GM20431 (cell line): ENCODE measurements around the gene ARHGAP12.
"Not testable (repeated sequence)": the region's sequence is repeated elsewhere in the genome, so short reads cannot be mapped to it uniquely, and the experiment has no call there.

Experiments used
- in situ Hi-C: fragments of 300-500 bp; cut with MseI, MboI; formaldehyde crosslinking; loops from one replicate; pipeline ENCODE4 v1.15.0; 2020; ENCODE audit warnings: low sequenced_read_pairs; ENCODE audit not compliant: unreplicated experiment

The ARHGAP12 gene

GRCh38 chr10:31927884-31928548 lies 615 bp downstream of the ARHGAP12 start:
- in situ Hi-C loops: no loop called here

- in situ Hi-C loops: no loop called here
Observed at GRCh38 chr10:31927565-31927883, 1.1 kb downstream of the ARHGAP12 start.

- in situ Hi-C loops: no loop called here
Observed at GRCh38 chr10:31926765-31927564, 1.7 kb downstream of the ARHGAP12 start.

GRCh38 chr10:31926160-31926559 lies 2.5 kb downstream of the ARHGAP12 start:
- in situ Hi-C loops: no loop called here

GRCh38 chr10:31924833-31925232 lies 3.8 kb downstream of the ARHGAP12 start:
- in situ Hi-C loops: no loop called here

- in situ Hi-C loops: no loop called here
Observed at GRCh38 chr10:31923389-31923788, 5.2 kb downstream of the ARHGAP12 start.

GRCh38 chr10:31921031-31921430 lies 7.6 kb downstream of the ARHGAP12 start:
- in situ Hi-C loops: no loop called here

GRCh38 chr10:31920538-31920937 lies 8.1 kb downstream of the ARHGAP12 start:
- in situ Hi-C loops: no loop called here

- in situ Hi-C loops: no loop called here
Observed at GRCh38 chr10:31918671-31919409, 9.8 kb downstream of the ARHGAP12 start.

GRCh38 chr10:31914370-31914769 lies 14.3 kb downstream of the ARHGAP12 start:
- in situ Hi-C loops: no loop called here

- in situ Hi-C loops: no loop called here
Observed at GRCh38 chr10:31912898-31913850, 15.5 kb downstream of the ARHGAP12 start.

GRCh38 chr10:31912289-31912688 lies 16.3 kb downstream of the ARHGAP12 start:
- in situ Hi-C loops: no loop called here

GRCh38 chr10:31910016-31910415 lies 18.6 kb downstream of the ARHGAP12 start:
- in situ Hi-C loops: no loop called here

- in situ Hi-C loops: no loop called here
Observed at GRCh38 chr10:31908157-31908556, 20.5 kb downstream of the ARHGAP12 start.

GRCh38 chr10:31906039-31906438 lies 22.6 kb downstream of the ARHGAP12 start:
- in situ Hi-C loops: no loop called here

GRCh38 chr10:31905586-31905985 lies 23.0 kb downstream of the ARHGAP12 start:
- in situ Hi-C loops: no loop called here

GRCh38 chr10:31902625-31903024 lies 26.0 kb downstream of the ARHGAP12 start:
- in situ Hi-C loops: no loop called here

GRCh38 chr10:31897506-31897905 lies 31.1 kb downstream of the ARHGAP12 start:
- in situ Hi-C loops: no loop called here

- in situ Hi-C loops: no loop called here
Observed at GRCh38 chr10:31896968-31897384, 31.7 kb downstream of the ARHGAP12 start.

- in situ Hi-C loops: not testable (repeated sequence)
Observed at GRCh38 chr10:31895722-31896121, 32.9 kb downstream of the ARHGAP12 start.
